ENCODE results near the gene KLHL9.

- TF ChIP-seq, protein P1, sequence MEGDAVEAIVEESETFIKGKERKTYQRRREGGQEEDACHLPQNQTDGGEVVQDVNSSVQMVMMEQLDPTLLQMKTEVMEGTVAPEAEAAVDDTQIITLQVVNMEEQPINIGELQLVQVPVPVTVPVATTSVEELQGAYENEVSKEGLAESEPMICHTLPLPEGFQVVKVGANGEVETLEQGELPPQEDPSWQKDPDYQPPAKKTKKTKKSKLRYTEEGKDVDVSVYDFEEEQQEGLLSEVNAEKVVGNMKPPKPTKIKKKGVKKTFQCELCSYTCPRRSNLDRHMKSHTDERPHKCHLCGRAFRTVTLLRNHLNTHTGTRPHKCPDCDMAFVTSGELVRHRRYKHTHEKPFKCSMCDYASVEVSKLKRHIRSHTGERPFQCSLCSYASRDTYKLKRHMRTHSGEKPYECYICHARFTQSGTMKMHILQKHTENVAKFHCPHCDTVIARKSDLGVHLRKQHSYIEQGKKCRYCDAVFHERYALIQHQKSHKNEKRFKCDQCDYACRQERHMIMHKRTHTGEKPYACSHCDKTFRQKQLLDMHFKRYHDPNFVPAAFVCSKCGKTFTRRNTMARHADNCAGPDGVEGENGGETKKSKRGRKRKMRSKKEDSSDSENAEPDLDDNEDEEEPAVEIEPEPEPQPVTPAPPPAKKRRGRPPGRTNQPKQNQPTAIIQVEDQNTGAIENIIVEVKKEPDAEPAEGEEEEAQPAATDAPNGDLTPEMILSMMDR (IDR thresholded peaks at IDR 0.05): no peak
- no peak for TF ChIP-seq POLR2AphosphoS5 (IDR thresholded peaks at IDR 0.05)
Measured at GRCh38 chr9:21350787-21351186, 15.6 kb upstream of the KLHL9 start, which contains the start of gene IFNA6.

Data from suprapubic skin (tissue), 3 donors.